ENCODE results near the gene SLC22A6.

GRCh38 chr11:62994775-62995174 is 10.0 kb upstream of the SLC22A6 start:
- TF ChIP-seq CTCF (IDR thresholded peaks at IDR 0.05): no peak
- no peak for TF ChIP-seq POLR2A (IDR thresholded peaks at IDR 0.05)

All from prostate gland (tissue), 2 donors.